HepG2 (cell line): Measurements from ENCODE around the gene IKZF3. TPM values are rescaled to one million over a fixed set of nuclear protein-coding genes. Genes with fewer than 3 reads are reported as not detected.
A peak's percentile ranks its signal among the peaks of the same experiment; 100 is the strongest.

Source experiments
- CAMTA2 ChIP-seq: sonication (generic); formaldehyde crosslinking; IDR thresholded peaks from 2 replicates; pipeline ENCODE4 v1.4.0; 2020; ENCODE audit warnings: mild to moderate bottlenecking, missing genetic modification reagents, borderline replicate concordance
- KDM5B ChIP-seq: sonication (generic); formaldehyde crosslinking; IDR thresholded peaks from 2 replicates; pipeline ENCODE4 v1.4.0; 2020; ENCODE audit warnings: missing genetic modification reagents, mild to moderate bottlenecking, borderline replicate concordance
- NFIB ChIP-seq: sonication (generic); formaldehyde crosslinking; IDR thresholded peaks from 2 replicates; pipeline ENCODE4 v1.9.0; 2021; ENCODE audit warnings: missing genetic modification reagents, mild to moderate bottlenecking, borderline replicate concordance
- RFXANK ChIP-seq: IDR thresholded peaks from 2 replicates; pipeline ENCODE4 v1.6.1; 2016
- RXRB ChIP-seq: IDR thresholded peaks from 2 replicates; pipeline ENCODE4 v1.6.1; 2016; ENCODE audit warnings: borderline replicate concordance, missing genetic modification reagents, missing compliant biosample characterization
- SP5 ChIP-seq: IDR thresholded peaks from 2 replicates; pipeline ENCODE4 v1.6.1; 2016; ENCODE audit warnings: low read depth, borderline replicate concordance
- TAF1 ChIP-seq: sonication (generic); formaldehyde crosslinking; IDR thresholded peaks from 2 replicates; pipeline ENCODE4 v1.4.0; 2020; ENCODE audit warnings: missing genetic modification reagents
- TEAD2 ChIP-seq: sonication (generic); formaldehyde crosslinking; IDR thresholded peaks from 2 replicates; pipeline ENCODE4 v1.9.0; 2021; ENCODE audit warnings: missing genetic modification reagents
- U2AF1 ChIP-seq: fragments of 200-400 bp; formaldehyde crosslinking; optimal IDR thresholded peaks from 2 replicates; pipeline ENCODE3; 2017; ENCODE audit warnings: mild to moderate bottlenecking, low read depth, low read length
- XBP1 ChIP-seq: sonication (generic); formaldehyde crosslinking; IDR thresholded peaks from 2 replicates; pipeline ENCODE4 v1.5.0; 2020; ENCODE audit warnings: missing genetic modification reagents
- ZNF20 ChIP-seq: sonication (generic); formaldehyde crosslinking; IDR thresholded peaks from 2 replicates; pipeline ENCODE4 v1.4.0; 2020; ENCODE audit warnings: mild to moderate bottlenecking, moderate library complexity, missing genetic modification reagents
- ZNF777 ChIP-seq: sonication (generic); formaldehyde crosslinking; IDR thresholded peaks from 2 replicates; pipeline ENCODE4 v1.4.0; 2020; ENCODE audit warnings: missing genetic modification reagents
- ZNF839 ChIP-seq: sonication (generic); formaldehyde crosslinking; IDR thresholded peaks from 2 replicates; pipeline ENCODE4 v1.4.0; 2020; ENCODE audit warnings: missing genetic modification reagents, mild to moderate bottlenecking, borderline replicate concordance
- ZSCAN29 ChIP-seq: sonication (generic); formaldehyde crosslinking; conservative IDR thresholded peaks from 2 replicates; pipeline ENCODE4 v1.4.0; 2020; ENCODE audit warnings: mild to moderate bottlenecking, missing genetic modification reagents
- polyA plus RNA-seq, 8 experiments: library from polyadenylated mRNA; depleted of rRNA in 3 of 8; stranded (reverse) in 7 of 8; unstranded in 1 of 8; fragments of >200 nt; fragmentation: Illumina TruSeq in 4 of 8; extraction: Trizol in 4 of 8; gene quantifications; 2 replicates each; pipeline versions ENCODE4 v1.2.1 to v1.2.3, GENCODE V29; 2011 to 2016; ENCODE audit warnings: low read depth in 4 of 8, missing spikeins in 1 of 8, mixed read lengths in 1 of 8; ENCODE audit not compliant: insufficient read depth in 1 of 8
- total RNA-seq, 5 experiments: library from RNA; depleted of rRNA; stranded (reverse); fragments of >200 nt; fragmentation: Illumina TruSeq; extraction: Trizol; gene quantifications; 2 replicates each; pipeline ENCODE4 v1.2.3, GENCODE V29; 2016; ENCODE audit warnings: low read depth in 1 of 5
- TF ChIP-seq, protein P1 (sequence below): sonication (generic); formaldehyde crosslinking; conservative IDR thresholded peaks from 2 replicates; pipeline ENCODE4 v1.4.0; 2020; ENCODE audit warnings: missing genetic modification reagents
- TF ChIP-seq, protein P2 (sequence below): sonication (generic); formaldehyde crosslinking; IDR thresholded peaks from 2 replicates; pipeline ENCODE4 v1.4.0; 2020; ENCODE audit warnings: missing genetic modification reagents
- TF ChIP-seq, protein P3 (sequence below): sonication (generic); formaldehyde crosslinking; IDR thresholded peaks from 2 replicates; pipeline ENCODE4 v1.5.1; 2020; ENCODE audit warnings: mild to moderate bottlenecking, missing genetic modification reagents, moderate library complexity
- TF ChIP-seq, protein P4 (sequence below): sonication (generic); formaldehyde crosslinking; IDR thresholded peaks from 2 replicates; pipeline ENCODE4 v1.5.0; 2020; ENCODE audit warnings: mild to moderate bottlenecking, missing genetic modification reagents

The IKZF3 gene
- total and polyA plus RNA-seq, 2 of the 13 experiments (the other 11 are each of a cell fraction or from before 2014, with no cell fraction given), result not detected

DNA sequence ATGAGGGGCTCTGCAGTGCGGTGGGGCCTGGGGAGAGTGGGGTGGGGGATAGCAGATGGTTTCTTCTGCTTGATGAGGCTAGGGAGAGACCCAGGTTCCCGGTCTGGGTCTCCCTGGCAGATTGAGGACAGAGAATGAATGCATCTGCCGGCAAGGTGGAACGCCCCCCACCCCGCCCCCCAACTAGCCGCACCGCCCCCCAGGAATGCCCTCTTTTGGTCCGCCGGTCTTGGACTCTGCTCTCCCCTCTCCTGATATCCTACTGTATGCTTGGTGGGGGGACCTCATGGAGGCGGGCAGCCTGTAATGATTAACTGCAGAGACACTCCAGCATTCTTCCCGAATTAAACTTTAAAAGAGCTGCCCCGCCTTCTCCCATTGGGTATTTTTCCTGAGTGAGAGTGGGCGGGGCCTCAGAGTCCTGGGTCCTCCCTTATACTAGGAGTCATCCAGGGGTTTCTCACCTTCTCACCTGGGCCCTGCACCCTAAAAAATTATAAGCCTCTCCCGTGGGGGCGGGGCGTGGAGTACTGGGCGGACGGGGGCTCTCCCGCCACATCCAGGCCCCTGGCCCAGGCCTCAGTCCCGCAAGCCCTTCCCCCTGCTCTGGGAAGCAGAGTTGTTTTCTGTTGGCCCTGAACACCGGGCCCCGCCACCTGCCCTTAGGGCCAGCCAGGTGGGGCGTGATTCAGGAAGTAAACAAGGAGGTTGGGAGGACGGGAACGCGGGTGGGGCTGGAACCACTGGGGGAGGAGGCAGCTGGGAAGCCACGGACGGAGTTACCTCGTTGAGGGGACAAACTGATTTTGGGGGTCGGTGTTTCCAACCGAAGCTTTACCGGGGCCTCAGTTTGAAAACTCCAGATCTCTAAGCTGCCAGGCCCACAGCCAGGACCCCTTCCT lies 124.9 kb downstream of the IKZF3 start (continued):
- TF ChIP-seq, protein P1, sequence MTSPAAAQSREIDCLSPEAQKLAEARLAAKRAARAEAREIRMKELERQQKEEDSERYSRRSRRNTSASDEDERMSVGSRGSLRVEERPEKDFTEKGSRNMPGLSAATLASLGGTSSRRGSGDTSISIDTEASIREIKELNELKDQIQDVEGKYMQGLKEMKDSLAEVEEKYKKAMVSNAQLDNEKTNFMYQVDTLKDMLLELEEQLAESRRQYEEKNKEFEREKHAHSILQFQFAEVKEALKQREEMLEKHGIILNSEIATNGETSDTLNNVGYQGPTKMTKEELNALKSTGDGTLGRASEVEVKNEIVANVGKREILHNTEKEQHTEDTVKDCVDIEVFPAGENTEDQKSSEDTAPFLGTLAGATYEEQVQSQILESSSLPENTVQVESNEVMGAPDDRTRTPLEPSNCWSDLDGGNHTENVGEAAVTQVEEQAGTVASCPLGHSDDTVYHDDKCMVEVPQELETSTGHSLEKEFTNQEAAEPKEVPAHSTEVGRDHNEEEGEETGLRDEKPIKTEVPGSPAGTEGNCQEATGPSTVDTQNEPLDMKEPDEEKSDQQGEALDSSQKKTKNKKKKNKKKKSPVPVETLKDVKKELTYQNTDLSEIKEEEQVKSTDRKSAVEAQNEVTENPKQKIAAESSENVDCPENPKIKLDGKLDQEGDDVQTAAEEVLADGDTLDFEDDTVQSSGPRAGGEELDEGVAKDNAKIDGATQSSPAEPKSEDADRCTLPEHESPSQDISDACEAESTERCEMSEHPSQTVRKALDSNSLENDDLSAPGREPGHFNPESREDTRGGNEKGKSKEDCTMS, result no peak; the same call in 1 of the 2 replicates
- TF ChIP-seq U2AF1 (peak; percentile 32), ZSCAN29 (no peak), NFIB (no peak), SP5 (CRISPR knock-in tag) (peak; percentile 89), TEAD2 (CRISPR knock-in tag) (peak; percentile 74; the same call in 1 of the 2 replicates), TAF1 (CRISPR knock-in tag) (peak; percentile 72), XBP1 (no peak), ZNF777 (CRISPR knock-in tag) (no peak; the same call in 1 of the 2 replicates), KDM5B (CRISPR knock-in tag) (peak; percentile 83), RFXANK (CRISPR knock-in tag) (no peak; the same call in 1 of the 2 replicates), CAMTA2 (CRISPR knock-in tag) (no peak), RXRB (CRISPR knock-in tag) (no peak; the same call in 1 of the 2 replicates), ZNF839 (CRISPR knock-in tag) (peak; percentile 27; the same call in 1 of the 2 replicates), ZNF20 (CRISPR knock-in tag) (no peak)
- TF ChIP-seq, protein P2, sequence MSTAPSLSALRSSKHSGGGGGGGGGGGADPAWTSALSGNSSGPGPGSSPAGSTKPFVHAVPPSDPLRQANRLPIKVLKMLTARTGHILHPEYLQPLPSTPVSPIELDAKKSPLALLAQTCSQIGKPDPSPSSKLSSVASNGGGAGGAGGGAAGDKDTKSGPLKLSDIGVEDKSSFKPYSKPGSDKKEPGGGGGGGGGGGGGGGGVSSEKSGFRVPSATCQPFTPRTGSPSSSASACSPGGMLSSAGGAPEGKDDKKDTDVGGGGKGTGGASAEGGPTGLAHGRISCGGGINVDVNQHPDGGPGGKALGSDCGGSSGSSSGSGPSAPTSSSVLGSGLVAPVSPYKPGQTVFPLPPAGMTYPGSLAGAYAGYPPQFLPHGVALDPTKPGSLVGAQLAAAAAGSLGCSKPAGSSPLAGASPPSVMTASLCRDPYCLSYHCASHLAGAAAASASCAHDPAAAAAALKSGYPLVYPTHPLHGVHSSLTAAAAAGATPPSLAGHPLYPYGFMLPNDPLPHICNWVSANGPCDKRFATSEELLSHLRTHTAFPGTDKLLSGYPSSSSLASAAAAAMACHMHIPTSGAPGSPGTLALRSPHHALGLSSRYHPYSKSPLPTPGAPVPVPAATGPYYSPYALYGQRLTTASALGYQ (CRISPR knock-in tag), result peak; percentile 63
- TF ChIP-seq, protein P3, sequence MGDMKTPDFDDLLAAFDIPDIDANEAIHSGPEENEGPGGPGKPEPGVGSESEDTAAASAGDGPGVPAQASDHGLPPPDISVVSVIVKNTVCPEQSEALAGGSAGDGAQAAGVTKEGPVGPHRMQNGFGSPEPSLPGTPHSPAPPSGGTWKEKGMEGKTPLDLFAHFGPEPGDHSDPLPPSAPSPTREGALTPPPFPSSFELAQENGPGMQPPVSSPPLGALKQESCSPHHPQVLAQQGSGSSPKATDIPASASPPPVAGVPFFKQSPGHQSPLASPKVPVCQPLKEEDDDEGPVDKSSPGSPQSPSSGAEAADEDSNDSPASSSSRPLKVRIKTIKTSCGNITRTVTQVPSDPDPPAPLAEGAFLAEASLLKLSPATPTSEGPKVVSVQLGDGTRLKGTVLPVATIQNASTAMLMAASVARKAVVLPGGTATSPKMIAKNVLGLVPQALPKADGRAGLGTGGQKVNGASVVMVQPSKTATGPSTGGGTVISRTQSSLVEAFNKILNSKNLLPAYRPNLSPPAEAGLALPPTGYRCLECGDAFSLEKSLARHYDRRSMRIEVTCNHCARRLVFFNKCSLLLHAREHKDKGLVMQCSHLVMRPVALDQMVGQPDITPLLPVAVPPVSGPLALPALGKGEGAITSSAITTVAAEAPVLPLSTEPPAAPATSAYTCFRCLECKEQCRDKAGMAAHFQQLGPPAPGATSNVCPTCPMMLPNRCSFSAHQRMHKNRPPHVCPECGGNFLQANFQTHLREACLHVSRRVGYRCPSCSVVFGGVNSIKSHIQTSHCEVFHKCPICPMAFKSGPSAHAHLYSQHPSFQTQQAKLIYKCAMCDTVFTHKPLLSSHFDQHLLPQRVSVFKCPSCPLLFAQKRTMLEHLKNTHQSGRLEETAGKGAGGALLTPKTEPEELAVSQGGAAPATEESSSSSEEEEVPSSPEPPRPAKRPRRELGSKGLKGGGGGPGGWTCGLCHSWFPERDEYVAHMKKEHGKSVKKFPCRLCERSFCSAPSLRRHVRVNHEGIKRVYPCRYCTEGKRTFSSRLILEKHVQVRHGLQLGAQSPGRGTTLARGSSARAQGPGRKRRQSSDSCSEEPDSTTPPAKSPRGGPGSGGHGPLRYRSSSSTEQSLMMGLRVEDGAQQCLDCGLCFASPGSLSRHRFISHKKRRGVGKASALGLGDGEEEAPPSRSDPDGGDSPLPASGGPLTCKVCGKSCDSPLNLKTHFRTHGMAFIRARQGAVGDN (CRISPR knock-in tag), result peak; percentile 87
- TF ChIP-seq, protein P4, sequence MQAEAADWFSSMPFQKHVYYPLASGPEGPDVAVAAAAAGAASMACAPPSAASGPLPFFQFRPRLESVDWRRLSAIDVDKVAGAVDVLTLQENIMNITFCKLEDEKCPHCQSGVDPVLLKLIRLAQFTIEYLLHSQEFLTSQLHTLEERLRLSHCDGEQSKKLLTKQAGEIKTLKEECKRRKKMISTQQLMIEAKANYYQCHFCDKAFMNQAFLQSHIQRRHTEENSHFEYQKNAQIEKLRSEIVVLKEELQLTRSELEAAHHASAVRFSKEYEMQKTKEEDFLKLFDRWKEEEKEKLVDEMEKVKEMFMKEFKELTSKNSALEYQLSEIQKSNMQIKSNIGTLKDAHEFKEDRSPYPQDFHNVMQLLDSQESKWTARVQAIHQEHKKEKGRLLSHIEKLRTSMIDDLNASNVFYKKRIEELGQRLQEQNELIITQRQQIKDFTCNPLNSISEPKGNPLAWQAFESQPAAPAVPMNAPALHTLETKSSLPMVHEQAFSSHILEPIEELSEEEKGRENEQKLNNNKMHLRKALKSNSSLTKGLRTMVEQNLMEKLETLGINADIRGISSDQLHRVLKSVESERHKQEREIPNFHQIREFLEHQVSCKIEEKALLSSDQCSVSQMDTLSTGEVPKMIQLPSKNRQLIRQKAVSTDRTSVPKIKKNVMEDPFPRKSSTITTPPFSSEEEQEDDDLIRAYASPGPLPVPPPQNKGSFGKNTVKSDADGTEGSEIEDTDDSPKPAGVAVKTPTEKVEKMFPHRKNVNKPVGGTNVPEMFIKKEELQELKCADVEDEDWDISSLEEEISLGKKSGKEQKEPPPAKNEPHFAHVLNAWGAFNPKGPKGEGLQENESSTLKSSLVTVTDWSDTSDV (CRISPR knock-in tag), result no peak
